Breast epithelium (tissue), 4 donors: ENCODE data around the gene FYN. TPM values are rescaled to one million over a fixed set of nuclear protein-coding genes. Genes with fewer than 3 reads are reported as not detected.

Experiments used
- DNase-seq, 2 donors: peaks; one replicate each; pipeline ENCODE4 v3.0.0-alpha.2; 2019; ENCODE audit warnings: low spot score in 2 of 2
- H3K27ac ChIP-seq, 2 donors: fragments of 200-600 bp; sonication (generic) in 1 of 2; one replicate each; pipeline ENCODE4 v1.5.1; 2016 to 2019; ENCODE audit warnings: mild to moderate bottlenecking in 1 of 2
- H3K27me3 ChIP-seq, 2 donors: fragments of 200-600 bp; sonication (generic) in 1 of 2; one replicate each; pipeline versions ENCODE4 v1.5.1 to v1.6.0; 2017 to 2019; ENCODE audit warnings: control low read depth in 1 of 2, mild to moderate bottlenecking in 1 of 2
- H3K36me3 ChIP-seq: fragments of 200-600 bp; one replicate; pipeline ENCODE4 v1.5.1; 2019
- H3K4me1 ChIP-seq, 2 donors: fragments of 200-600 bp; sonication (generic); one replicate each; pipeline ENCODE4 v1.5.1; 2016 to 2019; ENCODE audit warnings: control low read depth in 1 of 2
- H3K4me3 ChIP-seq, 3 donors: fragments of 200-600 bp; sonication (generic); 1 replicate in 2 of 3; 2 replicates in 1 of 3; pipeline ENCODE4 v1.5.1; 2016 to 2019; ENCODE audit warnings: mild to moderate bottlenecking in 3 of 3, moderate library complexity in 2 of 3
- H3K9me3 ChIP-seq, 2 donors: fragments of 200-600 bp; sonication (generic) in 1 of 2; one replicate each; pipeline ENCODE4 v1.5.1; 2016 to 2019; ENCODE audit warnings: control low read depth in 1 of 2
- CTCF ChIP-seq, 3 donors: fragments of 450-650 bp; IDR thresholded peaks; one replicate each; pipeline ENCODE4 v1.5.1; 2016 to 2017; ENCODE audit warnings: antibody characterized with exemption in 3 of 3, mild to moderate bottlenecking in 3 of 3, moderate library complexity in 3 of 3
- POLR2A ChIP-seq: fragments of 450-650 bp; IDR thresholded peaks from one replicate; pipeline ENCODE4 v1.6.1; 2016; ENCODE audit warnings: antibody characterized with exemption, mild to moderate bottlenecking, moderate library complexity
- POLR2AphosphoS5 ChIP-seq, 3 donors: sonication (generic); formaldehyde crosslinking; IDR thresholded peaks; one replicate each; pipeline ENCODE4 v1.6.1; 2017; ENCODE audit warnings: antibody characterized with exemption in 3 of 3
- intact Hi-C: fragments of 100-400 bp; cut with DNase I; formaldehyde crosslinking; loops from one replicate; pipeline ENCODE4 v1.15.1; 2023; ENCODE audit warnings: low total_unique reads
- total RNA-seq, 3 donors: library from RNA; depleted of rRNA; stranded (reverse); fragments of >200 nt; gene quantifications; one replicate each; pipeline ENCODE4 v1.1.0, GENCODE V29; 2016

Gene FYN
- total RNA-seq, 3 donors from 2014 or later: 44.8 to 209 (median 111) TPM

- H3K4me1 ChIP-seq: no peaks in the 10 kb centered on the region
- no peak for DNase-seq
- H3K27me3 ChIP-seq: no peaks in the 10 kb centered on the region
- intact Hi-C loops: no loop called here
- no peak for TF ChIP-seq CTCF (IDR thresholded peaks at IDR 0.05)
- no peak for TF ChIP-seq POLR2AphosphoS5 (IDR thresholded peaks at IDR 0.05)
- no peak for TF ChIP-seq POLR2A
- H3K27ac ChIP-seq: peak overlapping the region in 1 of 2 donors; percentile 5
- H3K4me3 ChIP-seq: no peak overlapping the region
- no peaks in the 10 kb centered on the region for H3K36me3 ChIP-seq
- no peaks in the 10 kb centered on the region for H3K9me3 ChIP-seq
Measured at GRCh38 chr6:111766201-111766857, 106.9 kb downstream of the FYN start.

- Histone ChIP-seq H3K27ac (peak overlapping the region in 1 of 2 donors; percentile 5), H3K4me3 (no peak overlapping the region), H3K36me3 (no peaks in the 10 kb centered on the region), H3K4me1 (no peaks in the 10 kb centered on the region), H3K27me3 (no peaks in the 10 kb centered on the region), H3K9me3 (no peaks in the 10 kb centered on the region)
- no peak for TF ChIP-seq POLR2AphosphoS5 (IDR thresholded peaks at IDR 0.05)
- no peak for TF ChIP-seq POLR2A
- no peak for TF ChIP-seq CTCF (IDR thresholded peaks at IDR 0.05)
- no peak for DNase-seq
- intact Hi-C loops: no loop called here
Measured at GRCh38 chr6:111765763-111766162, 107.5 kb downstream of the FYN start.

- H3K27me3 ChIP-seq: no peaks in the 10 kb centered on the region
- H3K27ac ChIP-seq: peak overlapping the region in 1 of 2 donors; percentile 38
- DNase-seq: peak in 1 of 2 donors; percentile 22
- intact Hi-C loops: no loop called here
- H3K36me3 ChIP-seq: no peaks in the 10 kb centered on the region
- TF ChIP-seq CTCF (IDR thresholded peaks at IDR 0.05): no peak
- TF ChIP-seq POLR2A: no peak
- TF ChIP-seq POLR2AphosphoS5 (IDR thresholded peaks at IDR 0.05): no peak
- no peak overlapping the region for H3K4me3 ChIP-seq
- H3K4me1 ChIP-seq: no peaks in the 10 kb centered on the region
- H3K9me3 ChIP-seq: no peaks in the 10 kb centered on the region
Measured at GRCh38 chr6:111764238-111765175, 108.7 kb downstream of the FYN start.

- intact Hi-C loops: no loop called here
- no peak overlapping the region for H3K4me3 ChIP-seq
- H3K36me3 ChIP-seq: no peaks in the 10 kb centered on the region
- H3K27ac ChIP-seq: no peak overlapping the region
- no peaks in the 10 kb centered on the region for H3K27me3 ChIP-seq
- H3K9me3 ChIP-seq: no peaks in the 10 kb centered on the region
- DNase-seq: no peak
- no peaks in the 10 kb centered on the region for H3K4me1 ChIP-seq
- TF ChIP-seq CTCF (IDR thresholded peaks at IDR 0.05) (no peak), POLR2AphosphoS5 (IDR thresholded peaks at IDR 0.05) (no peak), POLR2A (no peak)
Measured at GRCh38 chr6:111763381-111763780, 109.9 kb downstream of the FYN start.
